HG03108 (cell line): ENCODE results near the gene CDT1.
A peak's percentile ranks its signal among the peaks of the same experiment; 100 is the strongest.

ENCODE experiments used
- ATAC-seq: cut with Tn5 transposase; IDR thresholded peaks from one replicate; pipeline ENCODE4 v1.9.1; 2021; ENCODE audit warnings: moderate library complexity; ENCODE audit not compliant: unreplicated experiment

CDT1 gene

DNA sequence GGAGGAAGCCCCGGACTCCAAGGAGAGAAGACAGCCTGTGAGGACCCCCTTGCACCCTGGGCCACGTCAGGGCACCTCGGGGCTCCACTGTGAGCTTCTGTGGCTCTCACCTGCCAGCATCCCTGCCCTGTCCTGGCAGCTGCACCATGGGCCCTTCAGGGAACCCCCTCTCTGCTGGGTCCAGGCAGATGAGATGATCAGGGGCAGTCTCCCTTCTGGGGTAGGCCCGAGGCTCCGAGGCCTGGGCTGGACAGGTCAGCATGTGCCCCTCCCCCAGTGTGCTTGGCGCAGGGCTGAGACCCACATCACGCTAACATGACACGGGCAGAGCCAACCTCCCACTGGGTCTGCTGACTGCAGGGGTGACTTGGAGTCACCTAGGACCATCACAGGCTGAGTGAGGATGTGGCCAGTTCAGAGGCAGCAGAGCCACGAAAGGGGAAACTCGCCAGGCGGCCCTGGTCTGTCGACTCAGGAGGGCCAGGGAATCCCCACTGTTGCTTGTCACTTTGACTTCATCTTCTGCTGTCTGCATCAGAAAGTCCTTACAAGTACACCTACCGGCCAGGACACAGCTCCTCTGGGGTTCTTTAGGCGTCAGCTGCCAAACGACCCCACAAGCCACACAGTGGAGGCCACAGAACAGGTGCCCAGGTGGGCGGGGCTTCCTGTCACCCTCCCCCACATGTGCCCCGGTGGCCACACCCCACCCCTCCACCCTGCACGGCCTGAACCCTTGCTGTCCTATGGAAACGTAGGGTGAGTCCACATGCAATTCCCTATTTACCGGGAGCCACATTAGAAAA, 50.9 kb downstream of the CDT1 start:
- ATAC-seq: no peak

DNA sequence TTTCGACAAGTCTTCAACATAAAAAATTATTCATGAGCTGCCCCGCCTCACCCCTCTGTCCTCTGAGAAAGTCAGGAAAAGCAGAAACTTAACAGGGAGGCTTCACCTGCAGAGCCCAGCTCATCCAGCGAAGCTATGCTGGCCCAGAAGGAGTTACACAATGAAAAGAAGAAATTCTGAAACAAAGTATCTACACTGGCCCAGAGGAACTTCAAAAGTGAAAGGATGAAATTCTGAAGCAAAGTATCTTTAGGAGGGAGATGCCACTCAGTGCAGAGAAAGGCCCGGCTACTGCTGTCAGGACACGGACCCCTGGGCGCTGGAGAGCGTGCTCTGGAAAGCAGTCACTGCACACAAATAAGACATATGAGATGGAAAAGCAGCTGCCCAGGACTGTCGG, 51.6 kb downstream of the CDT1 start:
- ATAC-seq: no peak

DNA sequence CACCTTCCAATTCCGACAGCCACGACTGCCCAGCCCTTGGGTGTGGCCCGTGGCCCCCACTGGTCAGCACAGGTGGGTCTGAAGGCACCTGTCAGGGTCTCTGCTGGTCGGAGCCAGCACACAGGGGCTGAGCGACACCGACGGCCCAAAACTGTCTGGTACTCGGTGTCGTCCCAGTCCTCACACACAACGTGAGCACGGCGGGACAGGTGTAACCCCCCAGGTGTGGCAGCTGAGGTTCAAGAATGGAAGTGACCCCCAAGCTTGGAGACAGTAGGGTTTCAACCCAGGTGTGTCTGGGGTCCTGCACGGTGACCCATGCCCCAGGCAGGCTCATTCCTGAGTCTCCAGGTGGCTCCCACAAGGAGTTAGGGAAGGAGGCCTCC, 52.1 kb downstream of the CDT1 start:
- no peak for ATAC-seq

DNA sequence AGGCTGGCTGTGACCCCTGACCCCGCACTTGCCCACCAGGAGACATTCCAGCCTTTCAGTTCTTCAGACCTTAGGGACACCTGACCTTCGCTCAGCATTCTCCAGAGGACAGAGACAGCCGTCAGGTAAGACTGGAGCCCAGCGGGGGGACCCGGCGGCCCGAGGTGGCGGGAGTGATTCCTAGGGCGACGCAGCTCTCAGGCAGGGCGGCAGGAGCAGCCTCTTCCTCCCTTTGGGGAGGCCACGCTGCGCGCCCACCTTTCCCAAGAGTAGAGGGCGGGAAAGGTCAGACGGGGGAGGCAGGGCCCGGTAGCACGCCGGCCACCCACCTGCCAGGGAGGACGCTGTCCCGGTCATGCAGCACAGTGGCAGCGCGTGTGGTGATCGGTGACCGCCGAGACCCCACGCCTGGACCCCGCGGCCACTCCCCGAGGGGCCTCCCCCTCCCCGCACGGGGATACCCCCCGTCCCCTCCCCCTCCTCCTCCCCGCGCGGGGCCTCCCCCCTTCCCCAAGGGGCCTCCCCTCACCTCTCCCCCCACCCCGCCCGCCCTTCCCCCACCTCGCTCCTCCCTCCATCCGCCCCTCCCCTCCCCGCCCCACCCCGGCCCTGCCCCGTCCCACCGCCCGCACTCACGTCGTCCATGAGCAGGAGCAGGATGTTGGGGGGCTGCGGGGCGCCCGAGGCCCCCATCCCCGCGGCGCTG, 52.7 kb downstream of the CDT1 start:
- no peak for ATAC-seq

DNA sequence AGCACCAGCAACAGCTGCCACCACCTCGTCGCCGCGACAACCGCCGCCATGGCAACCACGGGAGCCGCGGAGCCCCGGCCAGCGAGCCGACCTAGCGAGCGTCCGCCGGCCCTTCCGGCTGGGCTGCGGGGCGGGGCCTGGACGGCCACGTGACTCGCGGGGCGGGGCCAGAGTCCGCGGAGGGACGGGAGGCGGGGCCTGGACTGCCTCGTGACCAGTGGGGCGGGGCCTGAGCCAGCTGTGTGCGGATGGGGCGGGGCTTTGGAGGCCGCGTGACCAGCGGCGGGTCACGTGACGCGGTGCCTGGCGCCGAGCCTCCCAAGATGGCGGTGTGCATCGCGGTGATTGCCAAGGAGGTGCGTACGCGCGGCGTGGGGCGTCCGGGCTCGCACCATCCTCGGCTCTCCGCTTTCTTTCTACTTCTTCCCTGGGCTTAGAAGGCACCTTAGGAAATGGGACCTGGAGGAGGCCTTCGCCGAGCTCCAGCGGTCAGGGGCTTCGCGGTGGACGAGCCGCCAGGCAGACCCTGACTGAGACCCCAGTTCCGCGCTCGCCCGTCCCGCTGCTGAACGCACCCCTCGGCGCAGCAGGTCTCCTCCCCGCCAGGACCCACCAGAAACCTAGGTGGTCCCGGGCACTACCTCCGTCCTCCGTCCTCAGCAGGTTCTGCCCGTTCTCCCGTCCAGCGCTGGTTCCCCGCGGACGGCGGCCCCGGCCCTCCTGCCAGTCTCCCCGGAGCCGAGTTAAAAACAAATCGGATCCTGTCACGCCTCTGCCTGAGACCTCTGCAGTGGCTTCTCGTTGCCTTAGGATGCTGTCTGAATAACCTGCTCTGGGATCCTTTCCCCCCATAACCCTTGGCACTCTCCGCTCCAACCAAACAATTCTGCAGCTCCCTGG, 53.5 kb downstream of the CDT1 start, which contains the start of the genes GALNS and TRAPPC2L:
Gene GALNS (minus strand): TSS at position 120 of the 900 bp plus-strand sequence. CDS start 70 bp downstream, at position 50.
Gene TRAPPC2L (plus strand): TSS at position 300 of the 900 bp plus-strand sequence. CDS start 24 bp downstream, at position 324.
- peak; percentile 75 for ATAC-seq

DNA sequence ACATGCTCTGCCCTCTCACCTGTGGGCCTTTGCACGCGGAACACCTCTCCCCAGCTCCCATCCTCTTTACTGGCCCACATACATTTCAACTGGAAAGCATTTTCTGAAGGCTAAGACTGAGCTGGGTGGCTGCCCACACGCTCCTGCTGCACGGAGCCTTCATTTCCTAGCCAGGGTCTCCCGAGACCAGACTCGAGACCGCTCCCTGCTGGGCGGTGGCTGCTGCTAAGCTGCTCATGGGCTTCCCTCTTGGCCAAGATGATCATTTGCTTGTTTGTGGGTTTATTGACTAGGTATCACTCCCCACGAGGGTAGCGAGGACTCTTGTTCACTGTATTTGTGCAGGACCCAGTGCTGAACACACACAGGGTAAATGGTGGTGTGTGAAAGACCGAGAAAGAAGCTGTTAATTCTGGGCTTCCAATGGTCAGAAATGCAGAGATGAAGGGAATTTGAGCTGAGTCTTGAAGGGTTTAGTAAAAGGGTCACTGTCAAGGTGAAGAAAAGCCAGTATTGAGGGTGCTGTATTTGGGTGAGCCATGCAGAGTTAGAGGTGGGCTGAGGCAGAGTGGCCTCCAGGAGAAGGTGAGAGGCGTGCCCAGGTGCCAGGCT, 54.2 kb downstream of the CDT1 start:
- peak; percentile 40 for ATAC-seq
